ENCODE measurements around the gene SRCIN1.
"Not testable (repeated sequence)": the region's sequence is repeated elsewhere in the genome, so short reads cannot be mapped to it uniquely, and the experiment has no call there.

DNA sequence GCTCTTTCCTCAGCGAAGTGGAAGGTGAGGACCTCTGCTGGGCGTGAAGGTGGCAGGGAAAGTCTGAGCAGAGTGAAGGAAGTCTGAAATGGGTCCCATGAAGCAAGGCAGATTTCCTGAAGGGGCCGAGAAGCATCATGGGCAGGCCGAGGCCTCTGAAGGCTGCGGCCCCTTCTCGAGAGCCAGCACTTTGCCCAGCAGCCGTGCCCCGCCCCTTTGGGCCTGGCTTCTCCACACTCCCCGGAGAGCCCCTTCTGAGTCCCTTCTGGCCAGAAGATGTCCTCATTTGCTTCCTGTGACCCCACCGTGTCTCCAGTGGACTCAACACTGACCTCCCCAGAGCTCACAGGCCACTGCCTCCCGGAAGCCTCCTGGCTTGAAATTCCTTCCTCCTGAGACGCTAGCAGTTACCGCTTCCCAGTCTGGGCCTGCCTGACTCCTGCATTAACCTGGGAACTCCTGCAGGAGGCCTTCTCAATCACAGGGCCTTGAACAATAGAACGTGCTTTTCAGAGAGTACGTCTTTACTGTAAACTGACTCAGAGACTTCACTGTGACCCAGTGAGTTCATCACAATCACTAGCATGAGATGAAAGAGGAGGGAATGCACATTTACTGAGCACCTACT, 102.4 kb downstream of the SRCIN1 start:
- TF ChIP-seq CTCF (IDR thresholded peaks at IDR 0.05; ENCODE audit: low read depth, low read length); POLR2A (IDR thresholded peaks at IDR 0.05; ENCODE audit: extremely low read depth, insufficient read length); MAX (IDR thresholded peaks at IDR 0.05; ENCODE audit: low read depth, low read length): not testable (repeated sequence)

All from NB4 (cell line).